ENCODE results near the gene AATK. TPM values are rescaled to one million over a fixed set of nuclear protein-coding genes. Genes with fewer than 3 reads are reported as not detected.

The AATK gene
- polyA plus RNA-seq, 1 of the 3 experiments (the other 2 are of a cell fraction) = 0.51 TPM

DNA sequence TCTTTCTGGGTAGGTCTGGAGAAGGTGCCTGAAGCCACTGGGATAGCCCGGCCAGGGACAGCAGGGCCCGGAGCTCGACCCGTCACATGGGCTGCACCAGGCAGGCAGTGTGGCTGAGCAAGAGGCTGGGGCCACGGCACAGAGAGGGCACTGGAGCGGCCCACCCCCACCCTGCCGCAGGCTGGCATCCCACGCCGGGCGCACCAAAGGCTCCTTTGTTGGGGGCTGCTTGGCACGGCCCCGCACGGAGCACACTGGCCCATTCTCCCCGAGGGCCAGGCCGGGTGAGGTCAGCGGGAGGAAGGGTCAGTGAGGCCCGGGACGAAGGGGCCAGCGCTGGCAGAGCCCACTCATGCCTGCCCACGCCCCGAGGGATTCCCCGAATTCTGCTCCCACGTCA is 37.2 kb downstream of the AATK start:
- H3K9me2 ChIP-seq = no peaks in the 10 kb centered on the region
- H3K4me2 ChIP-seq = no peak overlapping the region
- CTCF ChIA-PET = interaction anchor here (1.1 to 2.0 kb wide), 3 partner anchors 14 to 72 kb away, joined by 3 to 6 read pairs (median 4); no protein-coding TSS in a partner anchor
- POLR2A ChIA-PET = no interaction called here
- H3K27me3 ChIP-seq (ENCODE audit: insufficient read depth) = peaks cover 6% of the 10 kb centered on the region; the same call in 1 of the 2 replicates
- WGBS (ENCODE audit: low lambda C conversion rate) = 94% methylated on average over 4 of the region's 23 CpGs
- H3K9me3 ChIP-seq = no peaks in the 10 kb centered on the region
- no peak for DNase-seq
- no peaks in the 10 kb centered on the region for H4K20me1 ChIP-seq (ENCODE audit: insufficient read depth)
- H2AFZ ChIP-seq (ENCODE audit: low read depth) = no peak overlapping the region
- no peak overlapping the region for H3K27ac ChIP-seq (ENCODE audit: low read depth in 2 of 2, low read length in 1 of 2)
- TF ChIP-seq POLR2AphosphoS5 (IDR thresholded peaks at IDR 0.05; ENCODE audit: low read depth, low read length) = no peak
- H3K4me1 ChIP-seq (ENCODE audit: control insufficient read depth in 1 of 2, insufficient read depth in 2 of 2, low read depth in 1 of 2, low read length in 1 of 2) = no peaks in the 10 kb centered on the region; a peak in 1 of 4 replicates
- H3K4me3 ChIP-seq (ENCODE audit: low read depth in 2 of 2, low read length in 1 of 2) = no peak overlapping the region
- H3K9ac ChIP-seq = no peak overlapping the region
- H3F3A ChIP-seq (replicated peaks; ENCODE audit: insufficient read depth) = no peaks in the 10 kb centered on the region
- no peaks in the 10 kb centered on the region for H3K36me3 ChIP-seq (replicated peaks in 1 of 2; ENCODE audit: control insufficient read depth in 1 of 2, insufficient read depth in 2 of 2, low read length in 1 of 2)
- no peaks in the 10 kb centered on the region for H3K79me2 ChIP-seq (ENCODE audit: insufficient read depth)

DNA sequence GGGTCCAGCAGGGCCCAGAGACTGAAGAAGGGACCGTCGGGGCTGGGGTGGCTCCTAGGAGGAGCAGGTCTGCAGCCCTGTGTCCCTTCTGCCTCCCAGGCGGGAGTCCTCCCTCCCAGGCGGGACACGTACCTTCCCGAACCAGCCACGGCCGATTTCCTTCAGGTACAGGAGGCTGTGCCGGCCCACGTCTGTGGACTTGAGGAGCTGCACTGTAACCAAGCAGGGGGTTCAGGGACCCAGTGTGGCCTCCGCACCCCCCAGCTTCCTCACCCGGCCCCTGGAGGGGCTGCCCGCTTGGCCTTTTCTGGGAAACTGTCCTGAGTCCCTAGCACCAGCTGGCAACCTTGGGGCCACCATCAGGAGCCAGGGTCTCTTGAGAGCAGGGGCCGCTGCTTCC is 37.7 kb downstream of the AATK start:
- Histone ChIP-seq H3K27ac (ENCODE audit: low read depth in 2 of 2, low read length in 1 of 2) (no peak overlapping the region), H3K4me1 (ENCODE audit: control insufficient read depth in 1 of 2, insufficient read depth in 2 of 2, low read depth in 1 of 2, low read length in 1 of 2) (no peaks in the 10 kb centered on the region; a peak in 1 of 4 replicates), H3K27me3 (ENCODE audit: insufficient read depth) (peaks cover 6% of the 10 kb centered on the region; the same call in 1 of the 2 replicates), H3F3A (replicated peaks; ENCODE audit: insufficient read depth) (no peaks in the 10 kb centered on the region), H3K9me2 (no peaks in the 10 kb centered on the region), H3K9me3 (no peaks in the 10 kb centered on the region), H3K36me3 (replicated peaks in 1 of 2; ENCODE audit: control insufficient read depth in 1 of 2, insufficient read depth in 2 of 2, low read length in 1 of 2) (no peaks in the 10 kb centered on the region), H3K4me2 (no peak overlapping the region), H3K9ac (no peak overlapping the region), H3K79me2 (ENCODE audit: insufficient read depth) (no peaks in the 10 kb centered on the region), H3K4me3 (ENCODE audit: low read depth in 2 of 2, low read length in 1 of 2) (no peak overlapping the region), H2AFZ (ENCODE audit: low read depth) (no peak overlapping the region), H4K20me1 (ENCODE audit: insufficient read depth) (no peaks in the 10 kb centered on the region)
- no peak for DNase-seq
- POLR2A ChIA-PET = no interaction called here
- TF ChIP-seq TAF1 (IDR thresholded peaks at IDR 0.05; ENCODE audit: borderline replicate concordance, low read depth, low read length) = no peak
- TF ChIP-seq, protein P1, sequence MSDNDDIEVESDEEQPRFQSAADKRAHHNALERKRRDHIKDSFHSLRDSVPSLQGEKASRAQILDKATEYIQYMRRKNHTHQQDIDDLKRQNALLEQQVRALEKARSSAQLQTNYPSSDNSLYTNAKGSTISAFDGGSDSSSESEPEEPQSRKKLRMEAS (IDR thresholded peaks at IDR 0.05; ENCODE audit: low read depth) = no peak
- TF ChIP-seq EP300 (IDR thresholded peaks at IDR 0.05; ENCODE audit: borderline replicate concordance in 1 of 2, low read depth in 1 of 2, low read length in 1 of 2) = no peak
- TF ChIP-seq FOXM1 (IDR thresholded peaks at IDR 0.05; ENCODE audit: low read depth) = no peak
- no peak for TF ChIP-seq MEF2A (IDR thresholded peaks at IDR 0.05; ENCODE audit: borderline replicate concordance, low read depth)
- no peak for TF ChIP-seq ELF1 (IDR thresholded peaks at IDR 0.05)
- no peak for TF ChIP-seq POLR2AphosphoS5 (IDR thresholded peaks at IDR 0.05; ENCODE audit: low read depth, low read length)
- TF ChIP-seq EZH2phosphoT487 (IDR thresholded peaks at IDR 0.05; ENCODE audit: borderline replicate concordance, low read depth) = no peak
- CTCF ChIA-PET = interaction anchor here (0.9 to 2.0 kb wide), 4 partner anchors 14 to 104 kb away, joined by 3 to 6 read pairs (median 4); no protein-coding TSS in a partner anchor
- 67% methylated on average over 8 of the region's 14 CpGs for WGBS (ENCODE audit: low lambda C conversion rate)

DNA sequence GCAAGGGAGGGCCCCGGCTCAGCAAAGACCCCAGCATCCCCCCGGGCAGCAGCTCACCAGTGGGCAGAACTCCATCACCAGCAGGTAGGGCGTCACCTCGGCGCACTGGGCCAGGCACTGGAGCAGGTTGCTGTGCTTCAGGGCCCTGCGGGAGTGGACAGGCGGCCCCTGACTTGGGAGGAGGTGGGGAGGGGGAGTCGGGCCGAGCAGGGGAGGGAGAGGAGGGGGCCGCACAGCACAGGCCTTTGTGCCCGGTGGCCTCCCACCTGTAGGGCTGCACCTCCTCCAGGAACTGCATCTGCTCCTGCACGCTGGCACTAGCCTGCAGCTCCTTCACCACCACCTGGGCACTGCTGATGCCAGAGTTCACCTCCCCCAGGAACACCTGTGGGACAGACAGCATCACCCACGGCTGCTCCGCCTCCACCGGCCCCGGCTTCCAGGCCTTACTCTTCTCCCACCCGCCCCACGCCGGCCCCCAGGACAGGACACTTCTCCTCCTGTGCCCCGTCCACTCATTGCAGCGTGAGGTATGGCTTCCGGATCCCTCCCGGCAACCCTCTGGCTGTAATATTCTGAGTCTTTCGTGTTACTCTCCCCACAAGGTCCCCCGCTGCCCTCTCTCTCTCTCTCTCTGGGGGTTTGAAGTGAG is 38.4 kb downstream of the AATK start:
- ChIA-PET CTCF (interaction anchor here (0.8 to 1.0 kb wide), 3 partner anchors 15 to 104 kb away, joined by 3 to 4 read pairs (median 3); no protein-coding TSS in a partner anchor), POLR2A (interaction anchor here (0.6 kb wide), 1 partner anchor 91 kb away, joined by 3 read pairs; no protein-coding TSS in a partner anchor)
- Histone ChIP-seq H3F3A (replicated peaks; ENCODE audit: insufficient read depth) (no peaks in the 10 kb centered on the region), H3K27me3 (ENCODE audit: insufficient read depth) (peaks cover 6% of the 10 kb centered on the region; the same call in 1 of the 2 replicates), H3K9ac (no peak overlapping the region), H3K4me1 (ENCODE audit: control insufficient read depth in 1 of 2, insufficient read depth in 2 of 2, low read depth in 1 of 2, low read length in 1 of 2) (no peaks in the 10 kb centered on the region; a peak in 1 of 4 replicates), H2AFZ (ENCODE audit: low read depth) (no peak overlapping the region), H3K9me3 (no peaks in the 10 kb centered on the region), H3K4me3 (ENCODE audit: low read depth in 2 of 2, low read length in 1 of 2) (no peak overlapping the region), H3K27ac (ENCODE audit: low read depth in 2 of 2, low read length in 1 of 2) (no peak overlapping the region), H4K20me1 (ENCODE audit: insufficient read depth) (no peaks in the 10 kb centered on the region), H3K36me3 (replicated peaks in 1 of 2; ENCODE audit: control insufficient read depth in 1 of 2, insufficient read depth in 2 of 2, low read length in 1 of 2) (no peaks in the 10 kb centered on the region), H3K4me2 (no peak overlapping the region), H3K79me2 (ENCODE audit: insufficient read depth) (no peaks in the 10 kb centered on the region), H3K9me2 (no peaks in the 10 kb centered on the region)
- DNase-seq = no peak
- 80% methylated on average over 19 of the region's 25 CpGs for WGBS (ENCODE audit: low lambda C conversion rate)
- TF ChIP-seq GATA2 (CRISPR knock-in tag; IDR thresholded peaks at IDR 0.05) (no peak), MXI1 (IDR thresholded peaks at IDR 0.05; ENCODE audit: low read depth, low read length) (no peak), RXRA (IDR thresholded peaks at IDR 0.05; ENCODE audit: borderline replicate concordance, low read depth) (no peak), RAD21 (IDR thresholded peaks at IDR 0.05; ENCODE audit: low read length) (no peak), FOXJ3 (CRISPR knock-in tag; IDR thresholded peaks at IDR 0.05) (no peak), FOSL2 (IDR thresholded peaks at IDR 0.05; ENCODE audit: borderline replicate concordance, low read depth) (no peak), SMC3 (IDR thresholded peaks at IDR 0.05; ENCODE audit: low read depth, low read length) (no peak), EZH2phosphoT487 (IDR thresholded peaks at IDR 0.05; ENCODE audit: borderline replicate concordance, low read depth) (no peak), TEAD4 (IDR thresholded peaks at IDR 0.05; ENCODE audit: borderline replicate concordance, insufficient read depth) (no peak), TAF1 (IDR thresholded peaks at IDR 0.05; ENCODE audit: borderline replicate concordance, low read depth, low read length) (no peak), GABPA (IDR thresholded peaks at IDR 0.05; ENCODE audit: low read depth) (no peak), MEF2A (IDR thresholded peaks at IDR 0.05; ENCODE audit: borderline replicate concordance, low read depth) (no peak)
- TF ChIP-seq, protein P2, sequence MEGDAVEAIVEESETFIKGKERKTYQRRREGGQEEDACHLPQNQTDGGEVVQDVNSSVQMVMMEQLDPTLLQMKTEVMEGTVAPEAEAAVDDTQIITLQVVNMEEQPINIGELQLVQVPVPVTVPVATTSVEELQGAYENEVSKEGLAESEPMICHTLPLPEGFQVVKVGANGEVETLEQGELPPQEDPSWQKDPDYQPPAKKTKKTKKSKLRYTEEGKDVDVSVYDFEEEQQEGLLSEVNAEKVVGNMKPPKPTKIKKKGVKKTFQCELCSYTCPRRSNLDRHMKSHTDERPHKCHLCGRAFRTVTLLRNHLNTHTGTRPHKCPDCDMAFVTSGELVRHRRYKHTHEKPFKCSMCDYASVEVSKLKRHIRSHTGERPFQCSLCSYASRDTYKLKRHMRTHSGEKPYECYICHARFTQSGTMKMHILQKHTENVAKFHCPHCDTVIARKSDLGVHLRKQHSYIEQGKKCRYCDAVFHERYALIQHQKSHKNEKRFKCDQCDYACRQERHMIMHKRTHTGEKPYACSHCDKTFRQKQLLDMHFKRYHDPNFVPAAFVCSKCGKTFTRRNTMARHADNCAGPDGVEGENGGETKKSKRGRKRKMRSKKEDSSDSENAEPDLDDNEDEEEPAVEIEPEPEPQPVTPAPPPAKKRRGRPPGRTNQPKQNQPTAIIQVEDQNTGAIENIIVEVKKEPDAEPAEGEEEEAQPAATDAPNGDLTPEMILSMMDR (IDR thresholded peaks at IDR 0.05) = no peak
- TF ChIP-seq, protein P3, sequence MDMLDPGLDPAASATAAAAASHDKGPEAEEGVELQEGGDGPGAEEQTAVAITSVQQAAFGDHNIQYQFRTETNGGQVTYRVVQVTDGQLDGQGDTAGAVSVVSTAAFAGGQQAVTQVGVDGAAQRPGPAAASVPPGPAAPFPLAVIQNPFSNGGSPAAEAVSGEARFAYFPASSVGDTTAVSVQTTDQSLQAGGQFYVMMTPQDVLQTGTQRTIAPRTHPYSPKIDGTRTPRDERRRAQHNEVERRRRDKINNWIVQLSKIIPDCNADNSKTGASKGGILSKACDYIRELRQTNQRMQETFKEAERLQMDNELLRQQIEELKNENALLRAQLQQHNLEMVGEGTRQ (IDR thresholded peaks at IDR 0.05; ENCODE audit: borderline replicate concordance, low read depth, low read length) = no peak
